HepG2 (cell line): Measurements from ENCODE around the gene ERP44. TPM values are rescaled to one million over a fixed set of nuclear protein-coding genes. Genes with fewer than 3 reads are reported as not detected.
A peak's percentile ranks its signal among the peaks of the same experiment; 100 is the strongest.

Experiments used
- CREBL2 ChIP-seq: sonication (generic); formaldehyde crosslinking; IDR thresholded peaks from 2 replicates; pipeline ENCODE4 v1.8.1; 2023; ENCODE audit warnings: missing genetic modification reagents, mild to moderate bottlenecking, borderline replicate concordance
- DNMT3B ChIP-seq: conservative IDR thresholded peaks from 2 replicates; pipeline ENCODE4 v1.6.1; 2016; ENCODE audit warnings: missing biosample characterization, control low read depth
- DRAP1 ChIP-seq: IDR thresholded peaks from 2 replicates; pipeline ENCODE4 v1.6.1; 2016; ENCODE audit warnings: missing genetic modification reagents, missing compliant biosample characterization
- FOXK2 ChIP-seq: fragments of 450-650 bp; IDR thresholded peaks from 2 replicates; pipeline ENCODE4 v1.6.1; 2016
- HIC2 ChIP-seq: sonication (generic); formaldehyde crosslinking; IDR thresholded peaks from 2 replicates; pipeline ENCODE4 v1.9.0; 2022; ENCODE audit warnings: low read depth, missing genetic modification reagents
- MAFG ChIP-seq: sonication (generic); formaldehyde crosslinking; IDR thresholded peaks from 2 replicates; pipeline ENCODE4 v1.5.1; 2020; ENCODE audit warnings: mild to moderate bottlenecking, missing genetic modification reagents
- MAX ChIP-seq: IDR thresholded peaks from 2 replicates; pipeline ENCODE4 v1.6.1; 2012; ENCODE audit warnings: inconsistent platforms
- MBD4 ChIP-seq: IDR thresholded peaks from 2 replicates; pipeline ENCODE4 v1.6.1; 2012; ENCODE audit warnings: low read length, inconsistent platforms, borderline replicate concordance
- NBN ChIP-seq: fragments of 450-650 bp; conservative IDR thresholded peaks from 2 replicates; pipeline ENCODE4 v1.6.1; 2017
- NFKBIZ ChIP-seq: IDR thresholded peaks from 2 replicates; pipeline ENCODE4 v1.6.1; 2018; ENCODE audit warnings: missing genetic modification reagents, missing compliant biosample characterization
- NPAS2 ChIP-seq: sonication (generic); formaldehyde crosslinking; IDR thresholded peaks from 2 replicates; pipeline ENCODE4 v1.8.0; 2022; ENCODE audit warnings: mild to moderate bottlenecking, missing genetic modification reagents, borderline replicate concordance
- NRL ChIP-seq: sonication (generic); formaldehyde crosslinking; IDR thresholded peaks from 2 replicates; pipeline ENCODE4 v1.5.0; 2020; ENCODE audit warnings: missing genetic modification reagents, mild to moderate bottlenecking, moderate library complexity, borderline replicate concordance
- POLR2A ChIP-seq, 2 experiments: IDR thresholded peaks; 2 replicates each; pipeline ENCODE4 v1.6.1; 2011; ENCODE audit warnings: low read depth in 2 of 2, low read length in 2 of 2, mild to moderate bottlenecking in 1 of 2, moderate library complexity in 1 of 2; ENCODE audit not compliant: insufficient read depth in 1 of 2
- RARA ChIP-seq: IDR thresholded peaks from 2 replicates; pipeline ENCODE4 v1.6.1; 2016; ENCODE audit warnings: missing genetic modification reagents, missing compliant biosample characterization
- RBM22 ChIP-seq: fragments of 200-400 bp; formaldehyde crosslinking; optimal IDR thresholded peaks from 2 replicates; pipeline ENCODE3; 2017; ENCODE audit warnings: mild to moderate bottlenecking, low read length, moderate library complexity
- SAFB2 ChIP-seq: sonication (generic); formaldehyde crosslinking; IDR thresholded peaks from 2 replicates; pipeline ENCODE4 v1.5.1; 2020; ENCODE audit warnings: missing genetic modification reagents, low read depth, mild to moderate bottlenecking, borderline replicate concordance
- SNAPC2 ChIP-seq: sonication (generic); formaldehyde crosslinking; IDR thresholded peaks from 2 replicates; pipeline ENCODE4 v1.8.1; 2022; ENCODE audit warnings: mild to moderate bottlenecking, missing genetic modification reagents
- SRF ChIP-seq: IDR thresholded peaks from 2 replicates; pipeline ENCODE4 v1.6.1; 2011; ENCODE audit warnings: mild to moderate bottlenecking, low read depth, low read length, moderate library complexity
- SRSF9 ChIP-seq: fragments of 200-400 bp; formaldehyde crosslinking; IDR thresholded peaks from 2 replicates; pipeline ENCODE4 v1.6.1; 2018; ENCODE audit warnings: borderline replicate concordance, mild to moderate bottlenecking, low read depth, low read length; ENCODE audit not compliant: insufficient read depth, poor library complexity, severe bottlenecking
- ZNF343 ChIP-seq: sonication (generic); formaldehyde crosslinking; IDR thresholded peaks from 2 replicates; pipeline ENCODE4 v1.4.0; 2020; ENCODE audit warnings: mild to moderate bottlenecking, missing genetic modification reagents
- ZNF556 ChIP-seq: sonication (generic); formaldehyde crosslinking; IDR thresholded peaks from 2 replicates; pipeline ENCODE4 v1.4.0; 2020; ENCODE audit warnings: mild to moderate bottlenecking, missing genetic modification reagents, borderline replicate concordance
- ZSCAN12 ChIP-seq: sonication (generic); formaldehyde crosslinking; IDR thresholded peaks from 2 replicates; pipeline ENCODE4 v1.9.0; 2021; ENCODE audit warnings: mild to moderate bottlenecking, missing genetic modification reagents
- polyA plus RNA-seq, 8 experiments: library from polyadenylated mRNA; depleted of rRNA in 3 of 8; stranded (reverse) in 7 of 8; unstranded in 1 of 8; fragments of >200 nt; fragmentation: Illumina TruSeq in 4 of 8; extraction: Trizol in 4 of 8; gene quantifications; 2 replicates each; pipeline versions ENCODE4 v1.2.1 to v1.2.3, GENCODE V29; 2011 to 2016; ENCODE audit warnings: low read depth in 4 of 8, missing spikeins in 1 of 8, mixed read lengths in 1 of 8; ENCODE audit not compliant: insufficient read depth in 1 of 8
- total RNA-seq, 5 experiments: library from RNA; depleted of rRNA; stranded (reverse); fragments of >200 nt; fragmentation: Illumina TruSeq; extraction: Trizol; gene quantifications; 2 replicates each; pipeline ENCODE4 v1.2.3, GENCODE V29; 2016; ENCODE audit warnings: low read depth in 1 of 5
- TF ChIP-seq, protein P1 (sequence below): sonication (generic); formaldehyde crosslinking; IDR thresholded peaks from 2 replicates; pipeline ENCODE4 v1.5.1; 2020; ENCODE audit warnings: missing genetic modification reagents, mild to moderate bottlenecking, borderline replicate concordance
- TF ChIP-seq, protein P2 (sequence below): sonication (generic); formaldehyde crosslinking; IDR thresholded peaks from 2 replicates; pipeline ENCODE4 v1.8.1; 2023; ENCODE audit warnings: missing genetic modification reagents, inconsistent platforms, borderline replicate concordance

The ERP44 gene
- total and polyA plus RNA-seq, 2 of the 13 experiments (the other 11 are each of a cell fraction or from before 2014, with no cell fraction given) = 8.9 to 13.8 TPM

GRCh38 chr9:100098046-100098886, 534 bp downstream of the ERP44 start (continued):
- TF ChIP-seq SRF (no peak), POLR2A (IDR thresholded peaks at IDR 0.05; ENCODE audit: insufficient read depth in 1 of 2, low read depth in 2 of 2, low read length in 2 of 2) (peak in 1 of 2 experiments; percentile 37; a peak in 3 of 4 replicates), SRSF9 (no peak), DRAP1 (CRISPR knock-in tag) (no peak), NFKBIZ (CRISPR knock-in tag) (no peak), NBN (no peak), MBD4 (no peak), DNMT3B (CRISPR knock-in tag) (no peak), MAX (no peak; the same call in 1 of the 2 replicates), HIC2 (CRISPR knock-in tag) (peak; percentile 16; the same call in 1 of the 2 replicates), RBM22 (no peak), SAFB2 (CRISPR knock-in tag) (no peak), ZSCAN12 (no peak), RARA (no peak), CREBL2 (CRISPR knock-in tag) (no peak; the same call in 1 of the 2 replicates), FOXK2 (no peak), NPAS2 (CRISPR knock-in tag) (no peak), MAFG (CRISPR knock-in tag) (0 out of 2 replicates have a peak, but pooled peaks have one; percentile 28), ZNF343 (CRISPR knock-in tag) (no peak), NRL (no peak; the same call in 1 of the 2 replicates), ZNF556 (CRISPR knock-in tag) (no peak), SNAPC2 (no peak)
- TF ChIP-seq, protein P1, sequence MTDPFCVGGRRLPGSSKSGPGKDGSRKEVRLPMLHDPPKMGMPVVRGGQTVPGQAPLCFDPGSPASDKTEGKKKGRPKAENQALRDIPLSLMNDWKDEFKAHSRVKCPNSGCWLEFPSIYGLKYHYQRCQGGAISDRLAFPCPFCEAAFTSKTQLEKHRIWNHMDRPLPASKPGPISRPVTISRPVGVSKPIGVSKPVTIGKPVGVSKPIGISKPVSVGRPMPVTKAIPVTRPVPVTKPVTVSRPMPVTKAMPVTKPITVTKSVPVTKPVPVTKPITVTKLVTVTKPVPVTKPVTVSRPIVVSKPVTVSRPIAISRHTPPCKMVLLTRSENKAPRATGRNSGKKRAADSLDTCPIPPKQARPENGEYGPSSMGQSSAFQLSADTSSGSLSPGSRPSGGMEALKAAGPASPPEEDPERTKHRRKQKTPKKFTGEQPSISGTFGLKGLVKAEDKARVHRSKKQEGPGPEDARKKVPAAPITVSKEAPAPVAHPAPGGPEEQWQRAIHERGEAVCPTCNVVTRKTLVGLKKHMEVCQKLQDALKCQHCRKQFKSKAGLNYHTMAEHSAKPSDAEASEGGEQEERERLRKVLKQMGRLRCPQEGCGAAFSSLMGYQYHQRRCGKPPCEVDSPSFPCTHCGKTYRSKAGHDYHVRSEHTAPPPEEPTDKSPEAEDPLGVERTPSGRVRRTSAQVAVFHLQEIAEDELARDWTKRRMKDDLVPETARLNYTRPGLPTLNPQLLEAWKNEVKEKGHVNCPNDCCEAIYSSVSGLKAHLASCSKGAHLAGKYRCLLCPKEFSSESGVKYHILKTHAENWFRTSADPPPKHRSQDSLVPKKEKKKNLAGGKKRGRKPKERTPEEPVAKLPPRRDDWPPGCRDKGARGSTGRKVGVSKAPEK = no peak
- TF ChIP-seq, protein P2, sequence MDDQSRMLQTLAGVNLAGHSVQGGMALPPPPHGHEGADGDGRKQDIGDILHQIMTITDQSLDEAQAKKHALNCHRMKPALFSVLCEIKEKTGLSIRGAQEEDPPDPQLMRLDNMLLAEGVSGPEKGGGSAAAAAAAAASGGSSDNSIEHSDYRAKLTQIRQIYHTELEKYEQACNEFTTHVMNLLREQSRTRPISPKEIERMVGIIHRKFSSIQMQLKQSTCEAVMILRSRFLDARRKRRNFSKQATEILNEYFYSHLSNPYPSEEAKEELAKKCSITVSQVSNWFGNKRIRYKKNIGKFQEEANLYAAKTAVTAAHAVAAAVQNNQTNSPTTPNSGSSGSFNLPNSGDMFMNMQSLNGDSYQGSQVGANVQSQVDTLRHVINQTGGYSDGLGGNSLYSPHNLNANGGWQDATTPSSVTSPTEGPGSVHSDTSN (CRISPR knock-in tag) = no peak
